IMR-90 (cell line): ENCODE results near the gene CCDC142. TPM values are rescaled to one million over a fixed set of nuclear protein-coding genes. Genes with fewer than 3 reads are reported as not detected.

ENCODE experiments used
- ATAC-seq: fragments of 200-7000 bp; cut with Tn5 transposase; 2 replicates; pipeline ENCODE4 v1.9.1; 2020; ENCODE audit warnings: low read depth, mild to moderate bottlenecking, moderate library complexity
- BruUV-seq: library from RNA; stranded (reverse); fragments of 400-500 nt; replicated peaks from 2 replicates; lab custom pipeline; 2021; lab: Mats Ljungman, UMichigan
- CTCF ChIA-PET: fragments of 300-600 bp; formaldehyde crosslinking; extraction: SDS; loops from one replicate; lab custom pipeline; 2021; ENCODE audit warnings: antibody characterized with exemption; lab: Yijun Ruan, JAX
- POLR2A ChIA-PET: fragments of 300-600 bp; sonication (Branson Sonifier 250); formaldehyde crosslinking; loops from one replicate; lab custom pipeline; 2022; ENCODE audit warnings: antibody characterized with exemption; ENCODE audit not compliant: unreplicated experiment; lab: Charles Lee
- DNase-seq: peaks from one replicate; pipeline ENCODE4 v3.0.0; 2013
- H2AFZ ChIP-seq: replicated peaks from 2 replicates; pipeline ENCODE3; 2013; ENCODE audit warnings: low read length, mild to moderate bottlenecking; ENCODE audit not compliant: poor library complexity
- H2AK5ac ChIP-seq: 2 replicates; pipeline ENCODE4 v1.6.1; 2013; ENCODE audit warnings: low read depth, low read length, inconsistent platforms
- H2AK9ac ChIP-seq: replicated peaks from 2 replicates; pipeline ENCODE3; 2013; ENCODE audit warnings: mild to moderate bottlenecking, low read depth, low read length, moderate library complexity; ENCODE audit not compliant: poor library complexity
- H2BK120ac ChIP-seq: 2 replicates; pipeline ENCODE4 v1.6.1; 2013; ENCODE audit warnings: low read depth, low read length, inconsistent platforms
- H2BK15ac ChIP-seq: 3 replicates; pipeline ENCODE4 v1.6.1; 2013; ENCODE audit warnings: low read depth, low read length, inconsistent platforms
- H2BK20ac ChIP-seq: 2 replicates; pipeline ENCODE4 v1.6.1; 2013; ENCODE audit warnings: low read depth, mild to moderate bottlenecking, inconsistent platforms, low read length, moderate library complexity
- H2BK5ac ChIP-seq: 2 replicates; pipeline ENCODE4 v1.6.1; 2013; ENCODE audit warnings: mild to moderate bottlenecking, low read depth, low read length, inconsistent platforms; ENCODE audit not compliant: poor library complexity, severe bottlenecking
- H3K14ac ChIP-seq: replicated peaks from 2 replicates; pipeline ENCODE4 v1.6.1; 2013; ENCODE audit warnings: low read depth, low read length, inconsistent platforms
- H3K18ac ChIP-seq: 2 replicates; pipeline ENCODE4 v1.6.1; 2013; ENCODE audit warnings: low read depth, low read length, control low read depth
- H3K23ac ChIP-seq: 2 replicates; pipeline ENCODE4 v1.6.1; 2013; ENCODE audit warnings: low read depth, low read length, inconsistent platforms
- H3K27ac ChIP-seq: 2 replicates; pipeline ENCODE4 v1.5.1; 2013; ENCODE audit warnings: mild to moderate bottlenecking, control low read depth, low read length; ENCODE audit not compliant: insufficient read depth
- H3K27me3 ChIP-seq: 2 replicates; pipeline ENCODE4 v1.6.1; 2013; ENCODE audit warnings: low read length; ENCODE audit not compliant: control insufficient read depth, insufficient read depth
- H3K36me3 ChIP-seq: 2 replicates; pipeline ENCODE4 v1.6.1; 2013; ENCODE audit warnings: low read length, mixed read lengths; ENCODE audit not compliant: control insufficient read depth, insufficient read depth
- H3K4ac ChIP-seq: 2 replicates; pipeline ENCODE4 v1.6.1; 2013; ENCODE audit warnings: low read depth, low read length, inconsistent platforms
- H3K4me1 ChIP-seq: 2 replicates; pipeline ENCODE4 v1.6.1; 2013; ENCODE audit warnings: low read length, mixed read lengths; ENCODE audit not compliant: control insufficient read depth, insufficient read depth
- H3K4me2 ChIP-seq: 2 replicates; pipeline ENCODE4 v1.6.1; 2013; ENCODE audit warnings: low read depth, mild to moderate bottlenecking, control low read depth, low read length, moderate library complexity
- H3K4me3 ChIP-seq: 2 replicates; pipeline ENCODE4 v1.5.1; 2013; ENCODE audit warnings: low read depth, mild to moderate bottlenecking, control low read depth, low read length, moderate library complexity; ENCODE audit not compliant: insufficient read depth
- H3K56ac ChIP-seq: 2 replicates; pipeline ENCODE4 v1.6.1; 2013; ENCODE audit warnings: low read length, inconsistent platforms; ENCODE audit not compliant: insufficient read depth; ENCODE audit errors: extremely low read depth
- H3K79me1 ChIP-seq, 2 experiments: 2 replicates each; pipeline ENCODE4 v1.6.1; 2013; ENCODE audit warnings: low read length in 2 of 2, inconsistent platforms in 1 of 2, low read depth in 1 of 2
- H3K9ac ChIP-seq: 2 replicates; pipeline ENCODE4 v1.6.1; 2013; ENCODE audit warnings: low read depth, low read length, control low read depth
- H3K9me1 ChIP-seq: 2 replicates; pipeline ENCODE4 v1.6.1; 2013; ENCODE audit warnings: low read length, inconsistent platforms; ENCODE audit not compliant: insufficient read depth
- H3K9me3 ChIP-seq: 2 replicates; pipeline ENCODE4 v1.6.1; 2013; ENCODE audit warnings: low read length; ENCODE audit not compliant: control insufficient read depth, insufficient read depth
- H4K20me1 ChIP-seq: 2 replicates; pipeline ENCODE4 v1.6.1; 2013; ENCODE audit warnings: low read length, inconsistent platforms; ENCODE audit not compliant: insufficient read depth
- H4K5ac ChIP-seq: 2 replicates; pipeline ENCODE4 v1.6.1; 2013; ENCODE audit warnings: mild to moderate bottlenecking, low read depth, low read length, control low read depth
- H4K8ac ChIP-seq, 2 experiments: 2 replicates each; pipeline ENCODE4 v1.6.1; 2013; ENCODE audit warnings: low read depth in 2 of 2, low read length in 2 of 2, control low read depth in 1 of 2, inconsistent platforms in 1 of 2
- H4K91ac ChIP-seq: 2 replicates; pipeline ENCODE4 v1.6.1; 2013; ENCODE audit warnings: low read depth, low read length, inconsistent platforms; ENCODE audit not compliant: insufficient read depth
- BHLHE40 ChIP-seq: fragments of 150-350 bp; IDR thresholded peaks from 2 replicates; pipeline ENCODE4 v1.6.1; 2016; ENCODE audit warnings: mild to moderate bottlenecking, low read depth, low read length
- CEBPB ChIP-seq: IDR thresholded peaks from 2 replicates; pipeline ENCODE4 v1.6.1; 2012; ENCODE audit warnings: low read depth, low read length, improper control_type of control experiment
- FOS ChIP-seq: fragments of 150-350 bp; IDR thresholded peaks from 2 replicates; pipeline ENCODE4 v1.6.1; 2016; ENCODE audit warnings: low read depth, low read length
- MXI1 ChIP-seq: IDR thresholded peaks from 2 replicates; pipeline ENCODE4 v1.6.1; 2012; ENCODE audit warnings: low read depth, mild to moderate bottlenecking, low read length, moderate library complexity, borderline replicate concordance
- NFE2L2 ChIP-seq: fragments of 150-350 bp; IDR thresholded peaks from 2 replicates; pipeline ENCODE4 v1.6.1; 2016; ENCODE audit warnings: low read depth, mild to moderate bottlenecking, low read length
- SMC3 ChIP-seq: fragments of 150-350 bp; IDR thresholded peaks from 2 replicates; pipeline ENCODE4 v1.6.1; 2016; ENCODE audit warnings: low read depth, mild to moderate bottlenecking, antibody characterized with exemption, low read length, moderate library complexity
- USF2 ChIP-seq: fragments of 150-350 bp; IDR thresholded peaks from 2 replicates; pipeline ENCODE4 v1.6.1; 2017; ENCODE audit warnings: mild to moderate bottlenecking, antibody characterized with exemption, low read length, low read depth
- WGBS, 2 experiments: methylation state at CpG; one replicate each; pipeline versions ENCODE4 v1.1.5 to v1.1.7; 2013; ENCODE audit warnings: missing lambda C conversion rate in 2 of 2; ENCODE audit not compliant: insufficient read length in 1 of 2; ENCODE audit errors: extremely low coverage in 2 of 2; 5-methylcytosine and 5-hydroxymethylcytosine counted together
- dilution Hi-C: fragments of 300-500 bp; cut with HindIII; formaldehyde crosslinking; loops from one replicate; pipeline ENCODE4 v1.14.3; 2018; ENCODE audit warnings: low sequenced_read_pairs; ENCODE audit not compliant: unreplicated experiment
- in situ Hi-C: fragments of 300-500 bp; cut with MboI; formaldehyde crosslinking; loops from 3 replicates; pipeline ENCODE4 v1.14.3; 2019; ENCODE audit warnings: low sequenced_read_pairs, inconsistent platforms, mixed read lengths
- intact Hi-C: fragments of 100-400 bp; cut with micrococcal nuclease; formaldehyde crosslinking; loops from 2 replicates; pipeline ENCODE4 v1.10.0; 2022
- polyA plus RNA-seq, 3 experiments: library from polyadenylated mRNA; depleted of rRNA; stranded (reverse); fragments of >200 nt; gene quantifications; 2 replicates each; pipeline ENCODE4 v1.2.3, GENCODE V29; 2012; ENCODE audit warnings: low replicate concordance in 1 of 3
- total RNA-seq: library from RNA; depleted of rRNA; stranded (reverse); fragments of >200 nt; gene quantifications from 2 replicates; pipeline ENCODE4 v1.2.3, GENCODE V29; 2012

CCDC142 gene
- total and polyA plus RNA-seq, 2 of the 4 experiments (the other 2 are of a cell fraction) = 8.4 to 14.0 TPM

GRCh38 chr2:74531666-74532065, 48.9 kb upstream of the CCDC142 start:
- Histone ChIP-seq H3K9me3 (no peaks in the 10 kb centered on the region), H3K9ac (peak overlapping the region; percentile 90; the same call in 1 of the 2 replicates), H3K18ac (no peak overlapping the region), H3K27ac (no peak overlapping the region), H4K5ac (peak overlapping the region; percentile 38; the same call in 1 of the 2 replicates), H2BK5ac (no peak overlapping the region), H2AK9ac (peak overlapping the region; percentile 100), H3K27me3 (no peaks in the 10 kb centered on the region), H3K4ac (0 out of 2 replicates have a peak overlapping the region, but pooled peaks have one; percentile 89), H2BK120ac (no peak overlapping the region), H3K23ac (no peak overlapping the region), H3K79me1 (peaks cover 32 to 49% of the 10 kb centered on the region in 2 experiments), H3K4me3 (no peak overlapping the region), H4K20me1 (peaks cover 13% of the 10 kb centered on the region), H2BK15ac (no peak overlapping the region), H2BK20ac (no peak overlapping the region), H3K56ac (no peak overlapping the region), H3K4me2 (no peak overlapping the region), H2AFZ (no peak overlapping the region), H2AK5ac (peak overlapping the region; percentile 61; the same call in 1 of the 2 replicates), H3K4me1 (peaks cover 12% of the 10 kb centered on the region), H4K8ac (peak overlapping the region in 1 of 2 experiments; percentile 71; a peak in 1 of 4 replicates), H4K91ac (no peak overlapping the region; the same call in 1 of the 2 replicates), H3K9me1 (peaks cover 17% of the 10 kb centered on the region), H3K36me3 (peaks cover 37% of the 10 kb centered on the region), H3K14ac (no peak overlapping the region)
- no peak for ATAC-seq
- dilution Hi-C loops = no loop called here
- ChIA-PET CTCF (interaction anchor here (1.3 to 3.0 kb wide), 2 partner anchors 48 to 56 kb away, joined by 3 to 14 read pairs; no protein-coding TSS in a partner anchor), POLR2A (no interaction called here)
- no TSS peak for BruUV-seq
- intact Hi-C loops = no loop called here
- WGBS, 2 experiments = 81% methylated on average over 3 of the region's 7 CpGs; no CpG with 5 or more reads in 1 of the 2 experiments
- in situ Hi-C loops = no loop called here
- DNase-seq = no peak
- TF ChIP-seq MXI1 (no peak), USF2 (no peak), CEBPB (no peak), SMC3 (no peak), NFE2L2 (no peak), FOS (no peak), BHLHE40 (no peak)
